ENCODE results near the gene FBXL16. TPM values are rescaled to one million over a fixed set of nuclear protein-coding genes. Genes with fewer than 3 reads are reported as not detected.
A peak's percentile ranks its signal among the peaks of the same experiment; 100 is the strongest.

Gene FBXL16
- total and polyA plus RNA-seq, 9 of the 15 experiments (the other 6 are each of a cell fraction or from before 2014, with no cell fraction given): 0.21 to 8.2 (median 1.7) TPM

GRCh38 chr16:714558-715476 lies 9.2 kb upstream of the FBXL16 start, which contains the start of gene METRN (continued):
- TF ChIP-seq VEZF1 (CRISPR knock-in tag; IDR thresholded peaks at IDR 0.05) (peak; percentile 57), HIVEP1 (CRISPR knock-in tag; IDR thresholded peaks at IDR 0.05) (no peak), ZNF444 (CRISPR knock-in tag; IDR thresholded peaks at IDR 0.05) (no peak), MAFG (tag; conservative IDR thresholded peaks at IDR 0.05) (no peak), HOXB6 (CRISPR knock-in tag; IDR thresholded peaks at IDR 0.05; ENCODE audit: borderline replicate concordance) (no peak), HDAC6 (IDR thresholded peaks at IDR 0.05; ENCODE audit: low read depth, low read length) (no peak), TFAP4 (CRISPR knock-in tag; IDR thresholded peaks at IDR 0.05; ENCODE audit: borderline replicate concordance) (peak; percentile 17; the same call in 1 of the 2 replicates), TGIF2 (CRISPR knock-in tag; IDR thresholded peaks at IDR 0.05) (peak; percentile 46; the same call in 1 of the 2 replicates), MAZ (CRISPR knock-in tag; conservative IDR thresholded peaks at IDR 0.05 in 1 of 2, IDR thresholded peaks at IDR 0.05 in 1 of 2) (peak; percentile 11 to 13; a peak in 2 of 4 replicates), SIN3A (IDR thresholded peaks at IDR 0.05; ENCODE audit: borderline replicate concordance in 2 of 2, control insufficient read depth in 1 of 2, low read depth in 2 of 2, low read length in 2 of 2) (no peak), SPI1 (IDR thresholded peaks at IDR 0.05; ENCODE audit: borderline replicate concordance, low read depth, low read length) (no peak), CREBBP (IDR thresholded peaks at IDR 0.05; ENCODE audit: low read depth, low read length) (no peak), ZNF407 (IDR thresholded peaks at IDR 0.05; ENCODE audit: low read depth) (no peak), HSF4 (CRISPR knock-in tag; IDR thresholded peaks at IDR 0.05; ENCODE audit: borderline replicate concordance) (no peak), CCNT2 (IDR thresholded peaks at IDR 0.05; ENCODE audit: borderline replicate concordance, extremely low read depth, insufficient read length, low read depth, low read length) (peak; percentile 78)

All from K562 (cell line).